Nucleus accumbens (tissue), 56 donors: ENCODE results near the gene SLC25A27.

ENCODE experiments used
- DNase-seq, 56 donors: peaks; one replicate each; lab custom pipeline; 2025; lab: John Stamatoyannopoulos, UW

Gene SLC25A27

DNA sequence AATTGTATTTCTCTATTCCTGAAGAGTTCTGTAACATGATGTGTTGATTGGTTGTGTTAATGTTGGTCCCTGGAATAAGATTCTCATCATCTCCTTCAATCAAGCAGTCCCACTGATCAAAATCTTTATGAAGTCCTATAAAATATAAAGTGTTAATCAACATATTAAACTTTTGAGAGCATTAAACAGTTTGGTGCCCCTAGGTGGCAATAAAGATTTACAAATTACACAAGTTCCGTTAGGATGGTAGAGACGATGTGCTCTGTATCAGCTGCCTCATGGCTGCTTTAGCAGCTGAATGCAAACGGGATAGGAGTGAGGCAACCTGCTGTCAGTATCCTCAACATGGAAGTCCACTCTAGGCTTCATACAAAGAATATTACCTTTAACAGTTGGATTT is 51.8 kb downstream of the SLC25A27 start:
- peak in 2 of 56 donors; percentile 1 to 10 for DNase-seq

DNA sequence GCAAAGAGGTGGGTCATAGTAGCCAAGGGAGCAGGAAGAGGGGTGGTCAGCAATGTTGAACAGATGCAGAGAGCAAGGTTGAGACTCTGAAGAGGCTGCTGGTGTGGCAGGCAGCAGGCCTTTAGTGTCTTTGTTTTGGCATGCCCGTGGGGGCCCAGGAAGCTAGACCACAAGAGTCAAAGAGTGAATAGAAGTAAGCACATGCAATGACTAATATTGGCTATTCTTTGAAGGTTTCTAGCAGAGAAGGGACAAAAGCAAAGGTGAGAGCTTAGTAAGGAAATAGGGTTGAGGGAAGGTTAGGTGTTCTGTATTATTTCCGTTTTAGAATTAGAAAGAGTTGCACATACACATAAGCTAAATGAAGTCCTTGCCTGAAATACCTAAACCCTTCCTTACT is 53.7 kb downstream of the SLC25A27 start:
- DNase-seq = no peak

DNA sequence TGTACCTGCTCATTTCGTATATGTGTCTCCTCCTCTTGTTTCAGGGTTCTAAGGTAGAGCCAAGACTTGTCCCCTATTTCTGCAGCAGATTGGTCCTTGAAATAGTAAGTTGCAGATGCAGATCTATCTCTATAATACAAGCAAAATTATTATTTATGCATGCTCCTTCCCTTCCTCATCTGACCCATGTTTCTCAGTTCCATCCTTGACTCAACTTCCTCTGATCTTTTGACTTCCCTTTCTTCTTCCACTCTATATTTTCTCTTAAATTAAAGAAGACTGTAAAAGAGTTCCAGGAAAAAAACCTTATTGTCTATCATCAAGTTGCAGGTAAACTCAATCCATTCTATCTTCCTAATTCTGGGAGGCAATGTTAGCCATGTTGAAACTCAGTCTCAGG is 58.7 kb downstream of the SLC25A27 start:
- no peak for DNase-seq

DNA sequence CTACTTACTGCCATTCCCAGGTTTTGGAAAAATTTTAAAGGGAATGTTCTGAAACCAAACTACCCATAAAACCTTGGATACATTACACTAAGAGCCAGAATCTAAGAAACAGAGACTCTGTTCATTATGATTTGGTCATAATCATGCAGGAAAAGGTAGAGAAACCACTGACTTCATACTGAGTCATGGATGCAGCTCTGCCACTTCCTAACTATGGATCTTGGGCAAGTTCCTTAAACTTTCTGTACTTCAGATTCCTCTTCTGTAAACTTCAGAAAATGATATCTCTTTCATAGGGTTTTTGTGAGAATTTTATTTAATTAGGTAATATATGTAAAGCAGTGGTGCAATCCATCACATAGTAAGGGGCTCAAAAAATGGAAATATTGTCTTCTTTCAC is 62.4 kb downstream of the SLC25A27 start:
- DNase-seq = no peak

DNA sequence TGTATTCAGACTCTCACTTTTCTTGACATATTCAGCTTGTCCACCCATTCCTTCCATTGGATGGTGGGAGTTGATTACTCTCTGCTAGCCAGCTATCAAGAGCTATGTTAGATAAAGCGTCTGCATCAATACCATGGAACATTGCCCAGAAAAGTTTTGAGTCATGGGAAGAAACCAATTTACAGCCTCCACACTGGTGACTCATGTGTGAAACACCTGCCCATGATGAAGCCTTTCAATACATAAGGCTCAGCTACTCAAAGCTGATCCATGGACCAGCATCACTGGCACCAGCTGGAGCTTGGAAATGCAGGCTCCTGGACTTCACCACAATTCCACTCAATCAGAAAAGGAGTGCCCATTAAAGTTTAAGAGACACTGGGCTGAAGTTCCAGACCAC is 66.3 kb downstream of the SLC25A27 start:
- peak in 1 of 56 donors; percentile 19 for DNase-seq

DNA sequence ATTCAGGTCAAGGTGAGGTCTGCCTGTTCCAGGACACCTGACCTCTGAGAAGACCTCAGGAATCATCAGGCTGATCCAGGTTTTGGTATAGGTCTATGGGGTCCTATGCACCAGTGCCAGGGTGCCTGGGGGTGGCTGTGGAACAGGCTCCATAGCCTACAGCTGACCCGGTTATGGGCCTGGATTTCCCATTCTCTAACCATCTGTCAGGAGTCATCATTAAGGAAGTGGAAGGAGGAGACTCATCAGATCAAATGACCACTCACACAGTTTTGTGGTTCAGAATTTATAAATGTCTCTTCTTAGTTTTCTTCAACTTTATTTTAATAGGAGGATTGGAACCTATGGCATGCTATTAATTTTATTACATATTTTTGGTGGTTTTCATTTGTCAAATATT is 67.6 kb downstream of the SLC25A27 start:
- DNase-seq = no peak
